CD4-positive, alpha-beta T cell treated with Interleukin-2 at 100 ng/mL for 4 hours (primary cell): ENCODE data around the gene BORCS6.
A peak's percentile ranks its signal among the peaks of the same experiment; 100 is the strongest.

ENCODE experiments used
- DNase-seq: peaks from one replicate; pipeline ENCODE4 v3.0.0-alpha.2; 2020; ENCODE audit warnings: low spot score

Gene BORCS6

DNA sequence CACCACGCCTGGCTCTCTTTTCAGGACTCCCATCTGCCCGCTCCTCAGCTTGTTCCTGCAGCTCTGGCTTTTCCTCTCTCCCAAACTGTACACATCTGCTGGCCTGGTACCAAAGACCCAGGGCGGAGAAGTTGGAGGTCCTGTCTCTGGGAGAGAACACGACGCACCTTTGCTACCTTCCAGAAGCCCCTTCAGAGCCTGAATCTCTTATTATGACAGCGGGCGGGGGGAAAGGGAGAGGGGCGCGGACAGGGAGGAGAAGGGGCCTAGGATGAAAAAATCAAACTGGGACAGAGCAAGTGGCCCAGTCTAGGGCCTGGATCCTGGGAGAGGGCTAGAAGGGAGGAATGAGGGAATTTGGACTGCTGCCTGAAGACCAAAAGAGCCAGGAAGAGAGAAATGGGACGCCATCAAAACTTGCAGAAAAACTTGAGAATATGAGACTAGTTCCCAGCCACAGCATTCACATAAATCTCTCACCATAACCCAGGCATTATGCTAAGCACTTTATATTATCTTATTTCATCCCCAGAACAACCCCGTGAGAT is 35.3 kb downstream of the BORCS6 start:
- no peak for DNase-seq

- DNase-seq = peak; percentile 80
Measured at GRCh38 chr17:8153957-8154607, 35.9 kb downstream of the BORCS6 start.

- no peak for DNase-seq
Measured at GRCh38 chr17:8153525-8153956, 36.4 kb downstream of the BORCS6 start.

- DNase-seq = no peak
Measured at GRCh38 chr17:8153031-8153451, 36.9 kb downstream of the BORCS6 start.

- peak; percentile 90 for DNase-seq
Measured at GRCh38 chr17:8152112-8152775, 37.7 kb downstream of the BORCS6 start, which contains the start of gene PER1. Gene PER1, minus strand, starts transcription at chr17:8152404. Its CDS starts 1,698 bp downstream, at chr17:8150706.

DNA sequence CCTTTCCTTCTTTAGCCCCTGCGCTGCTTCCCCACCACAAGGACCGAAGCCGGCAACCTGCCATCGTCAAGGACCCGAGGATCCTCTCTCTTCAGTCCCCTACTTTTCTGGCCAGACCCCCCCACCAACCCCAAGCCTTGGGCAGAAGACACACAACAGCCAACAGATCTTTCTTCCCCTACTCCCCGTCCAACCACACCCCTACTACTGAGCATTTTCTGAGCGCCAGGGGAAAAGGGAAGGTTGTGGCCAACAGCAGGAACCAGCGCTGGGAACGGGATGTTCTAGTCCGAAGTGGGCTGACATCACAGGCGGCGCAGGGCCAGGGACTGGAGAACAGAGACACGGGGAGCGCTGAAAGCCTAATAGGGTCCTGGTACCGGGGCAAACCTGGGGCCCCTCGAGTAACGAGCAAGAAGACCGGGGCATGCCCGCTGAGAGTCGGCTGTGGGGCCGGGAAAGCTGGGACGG is 38.3 kb downstream of the BORCS6 start:
- DNase-seq = no peak

- peak; percentile 86 for DNase-seq
Measured at GRCh38 chr17:8151120-8151640, 38.8 kb downstream of the BORCS6 start.

DNA sequence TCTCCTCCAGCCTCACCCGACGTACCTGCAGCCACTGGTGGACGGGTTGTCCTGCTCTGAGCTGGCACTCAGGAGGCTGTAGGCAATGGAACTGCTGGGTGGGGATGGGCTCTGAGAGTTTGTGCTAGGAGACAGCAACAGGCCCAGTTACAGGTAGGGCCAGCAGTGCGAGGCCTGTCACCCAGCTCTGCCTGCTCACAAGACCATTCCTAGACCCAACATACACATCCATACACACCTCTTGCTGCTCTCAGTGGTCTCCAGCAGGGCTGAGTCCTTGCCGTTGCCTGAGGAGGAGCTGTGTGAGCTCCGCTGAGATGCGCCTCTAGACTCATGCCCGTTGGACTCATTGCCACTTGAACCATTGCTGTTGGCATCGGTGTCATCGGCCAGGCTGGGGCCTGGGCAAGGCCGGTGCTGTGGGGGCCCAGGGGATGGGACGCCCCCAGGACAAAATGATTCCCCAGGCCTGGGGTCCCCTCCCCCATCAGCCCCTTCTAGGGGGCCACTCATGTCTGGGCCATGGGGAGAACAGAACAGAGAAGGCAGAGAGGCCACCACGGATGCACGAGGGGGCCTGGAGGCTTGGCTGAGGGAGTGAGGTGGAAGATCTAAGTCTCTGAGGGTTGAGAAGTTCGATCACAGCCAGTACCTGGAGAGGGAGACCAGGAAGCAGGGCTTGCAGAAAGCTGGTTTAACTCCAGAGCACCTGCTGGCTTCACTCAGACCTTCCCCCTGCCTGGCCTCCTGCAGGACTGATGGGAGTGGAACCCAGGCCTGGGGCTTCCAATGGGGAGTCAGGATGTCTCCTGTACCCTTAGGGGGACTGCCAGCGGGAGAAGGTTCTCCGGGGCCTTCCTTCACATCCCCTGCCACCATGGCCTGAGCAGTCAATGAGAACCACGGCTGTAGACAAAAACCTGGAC is 39.5 kb downstream of the BORCS6 start:
- DNase-seq = no peak

- DNase-seq = no peak
Measured at GRCh38 chr17:8149419-8150193, 40.4 kb downstream of the BORCS6 start.

DNA sequence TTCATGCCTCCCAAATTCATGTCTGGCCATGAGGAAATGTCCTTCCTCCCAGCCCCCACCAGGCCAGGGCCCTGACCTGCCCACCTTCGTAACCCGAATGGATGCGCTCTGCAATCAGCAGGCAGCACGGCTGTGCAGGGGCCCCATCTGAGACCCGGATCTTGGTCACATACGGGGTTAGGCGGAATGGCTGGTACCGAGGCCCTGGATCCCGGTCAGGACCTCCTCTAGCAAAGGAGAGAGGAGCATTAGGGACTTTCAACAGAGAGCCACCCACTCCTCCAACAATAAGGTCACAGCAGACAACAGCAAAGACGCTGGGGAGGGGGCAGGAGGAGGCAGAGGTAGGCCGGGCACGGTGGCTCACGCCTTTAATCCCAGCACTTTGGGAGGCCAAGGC is 41.4 kb downstream of the BORCS6 start:
- no peak for DNase-seq

DNA sequence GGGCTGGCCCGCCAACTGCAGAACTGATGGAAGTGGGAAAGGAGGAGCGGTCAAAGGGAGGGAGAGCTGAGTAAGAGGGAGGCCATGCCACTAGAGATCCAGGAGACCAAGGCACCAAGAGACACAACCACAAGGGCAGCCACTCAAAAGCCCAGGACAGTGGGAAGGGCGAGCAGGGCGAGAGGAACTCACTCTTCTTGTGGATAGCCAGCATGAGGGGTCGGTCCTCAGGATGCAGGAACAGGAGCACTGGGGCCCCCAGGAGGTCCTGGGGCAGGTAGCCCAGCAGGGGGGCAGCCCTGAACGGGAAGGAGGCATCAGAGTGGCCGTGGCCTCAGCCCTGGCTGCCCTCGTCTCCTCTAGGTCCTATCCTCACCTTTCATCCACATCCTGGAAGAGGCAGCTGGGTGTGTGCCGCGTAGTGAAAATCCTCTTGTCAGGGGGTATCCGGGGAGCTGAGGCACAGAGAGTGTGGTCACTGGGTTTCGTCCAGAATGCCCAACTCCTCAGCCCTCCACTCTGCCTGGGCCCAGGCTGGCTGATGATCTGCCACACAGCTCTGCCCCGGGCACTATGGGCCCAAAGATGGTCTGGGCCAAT is 42.1 kb downstream of the BORCS6 start:
- DNase-seq = no peak

DNA sequence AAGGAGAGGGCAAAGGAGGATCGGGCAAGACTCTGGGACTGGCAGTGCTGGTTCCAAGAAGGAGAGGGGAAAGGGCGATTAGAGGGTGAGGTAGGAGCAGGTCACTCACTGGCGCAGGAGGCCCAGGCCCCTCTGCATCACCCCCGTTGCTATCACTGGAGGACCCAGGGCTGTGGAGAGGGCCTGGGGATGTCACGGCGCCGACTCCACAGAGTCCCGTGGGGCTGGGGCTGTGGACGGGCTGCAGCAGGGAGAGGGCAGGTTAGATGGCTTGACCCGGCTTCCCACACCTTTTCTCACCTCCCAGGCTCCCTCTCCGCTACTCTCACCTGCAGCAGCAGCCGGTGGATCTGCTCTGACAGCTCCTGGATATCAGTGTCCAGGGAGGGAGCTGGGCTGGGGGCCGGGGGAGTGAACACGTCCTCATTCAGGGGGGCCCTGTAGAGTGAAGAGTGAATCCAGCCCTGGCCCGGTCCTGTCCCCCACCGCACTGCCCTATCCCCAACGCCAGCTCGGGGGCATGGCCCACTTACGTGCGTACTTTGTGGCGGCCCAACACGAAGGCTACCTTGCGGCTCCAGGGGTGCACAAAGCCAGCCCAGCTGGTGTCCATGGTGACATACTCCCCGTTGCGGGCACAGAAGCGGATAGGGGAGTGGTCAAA is 42.7 kb downstream of the BORCS6 start:
- no peak for DNase-seq

DNA sequence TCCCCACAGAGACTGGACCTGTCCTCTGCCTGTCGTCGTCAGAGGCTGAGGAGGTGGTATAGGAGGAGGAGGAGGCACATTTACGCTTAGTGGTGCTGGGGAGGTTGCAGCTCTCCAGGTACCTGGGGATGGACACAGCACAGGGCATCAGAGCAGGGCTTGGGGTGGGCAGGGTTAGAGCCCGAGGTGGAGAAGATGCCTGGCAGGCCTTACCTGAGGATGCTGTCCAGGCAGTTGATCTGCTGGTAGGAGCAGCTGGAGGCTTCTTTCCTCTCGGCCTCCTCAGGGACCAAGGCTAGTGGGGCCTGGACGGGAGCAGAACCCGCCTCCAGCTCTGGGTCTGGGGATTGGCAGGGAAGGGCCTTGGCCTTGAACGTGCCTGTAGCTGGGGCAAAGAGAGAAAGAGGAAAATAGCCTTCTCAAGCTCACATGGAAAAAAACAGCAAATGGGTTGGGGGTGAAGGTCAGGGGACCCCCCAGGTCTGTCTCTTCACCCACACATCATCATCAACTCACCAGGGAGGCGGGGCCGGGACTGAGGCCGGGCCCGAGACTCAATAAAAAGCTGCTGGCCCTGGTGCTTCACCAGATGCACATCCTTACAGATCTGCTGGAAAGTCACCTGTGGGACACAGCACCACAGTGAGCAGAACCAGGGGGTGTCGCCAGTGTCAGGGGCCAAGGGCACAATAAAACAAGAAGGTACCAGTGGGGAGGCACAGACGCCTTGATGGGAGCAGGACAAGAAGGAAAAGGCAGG is 43.4 kb downstream of the BORCS6 start:
- no peak for DNase-seq

DNA sequence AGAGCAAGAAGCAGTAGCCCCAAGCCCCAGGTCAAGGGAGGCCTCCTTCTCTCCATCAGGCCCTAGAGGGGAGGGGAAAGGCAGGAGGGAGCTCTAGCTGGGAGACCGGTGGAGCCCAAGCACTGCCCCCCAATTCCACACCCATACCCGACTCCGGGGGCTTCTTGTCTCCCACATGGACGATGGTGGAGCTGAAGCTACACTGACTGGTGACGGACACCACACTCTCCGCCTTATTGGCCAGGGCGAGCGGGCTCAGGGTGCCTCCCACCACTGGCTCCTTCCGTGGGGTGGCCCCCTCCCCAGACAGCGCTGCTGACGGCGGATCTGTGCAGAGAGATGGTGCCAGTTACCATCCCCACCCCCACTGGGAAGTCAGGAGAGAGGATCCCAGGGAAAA is 44.2 kb downstream of the BORCS6 start:
- no peak for DNase-seq

DNA sequence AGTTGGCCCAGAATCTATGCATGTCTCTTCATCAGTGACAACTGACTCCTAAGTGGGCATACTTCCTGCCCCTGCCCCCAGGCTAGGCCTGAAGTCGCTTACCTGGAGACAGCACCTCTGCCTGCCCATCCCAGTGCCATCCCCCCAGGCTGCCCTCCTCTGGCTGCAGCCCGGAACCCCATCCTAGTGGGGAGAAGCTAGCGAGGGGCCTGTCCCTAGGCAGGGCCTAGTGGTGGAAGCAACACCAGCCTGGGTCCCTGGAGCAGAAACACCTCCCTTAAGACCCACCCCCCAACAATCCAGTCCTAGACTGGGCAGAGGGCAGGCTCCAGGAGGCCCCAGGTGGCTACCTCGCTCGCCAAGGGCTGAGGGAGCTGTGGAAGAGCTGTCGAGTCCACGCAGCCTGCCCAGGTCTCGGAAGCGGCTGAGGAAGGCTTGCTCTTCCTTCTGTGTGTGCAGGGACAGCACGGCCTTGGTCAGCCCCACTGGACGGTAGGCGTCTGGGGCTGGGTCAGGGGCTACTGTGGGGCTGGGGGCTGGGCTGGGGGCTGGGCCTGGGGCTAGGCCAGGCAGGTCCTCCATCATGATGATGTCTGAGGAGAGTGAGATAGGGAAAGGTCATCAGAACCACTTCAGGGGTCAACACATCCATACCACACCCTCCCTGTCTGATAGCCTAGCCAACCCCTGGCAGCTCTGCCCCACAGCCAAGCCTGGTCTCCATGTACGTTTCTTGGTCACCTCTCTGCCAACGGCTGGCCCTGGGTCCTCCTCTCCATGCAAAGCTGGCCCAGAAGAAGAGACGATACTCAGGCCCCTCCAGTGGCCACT is 45.4 kb downstream of the BORCS6 start:
- no peak for DNase-seq

DNA sequence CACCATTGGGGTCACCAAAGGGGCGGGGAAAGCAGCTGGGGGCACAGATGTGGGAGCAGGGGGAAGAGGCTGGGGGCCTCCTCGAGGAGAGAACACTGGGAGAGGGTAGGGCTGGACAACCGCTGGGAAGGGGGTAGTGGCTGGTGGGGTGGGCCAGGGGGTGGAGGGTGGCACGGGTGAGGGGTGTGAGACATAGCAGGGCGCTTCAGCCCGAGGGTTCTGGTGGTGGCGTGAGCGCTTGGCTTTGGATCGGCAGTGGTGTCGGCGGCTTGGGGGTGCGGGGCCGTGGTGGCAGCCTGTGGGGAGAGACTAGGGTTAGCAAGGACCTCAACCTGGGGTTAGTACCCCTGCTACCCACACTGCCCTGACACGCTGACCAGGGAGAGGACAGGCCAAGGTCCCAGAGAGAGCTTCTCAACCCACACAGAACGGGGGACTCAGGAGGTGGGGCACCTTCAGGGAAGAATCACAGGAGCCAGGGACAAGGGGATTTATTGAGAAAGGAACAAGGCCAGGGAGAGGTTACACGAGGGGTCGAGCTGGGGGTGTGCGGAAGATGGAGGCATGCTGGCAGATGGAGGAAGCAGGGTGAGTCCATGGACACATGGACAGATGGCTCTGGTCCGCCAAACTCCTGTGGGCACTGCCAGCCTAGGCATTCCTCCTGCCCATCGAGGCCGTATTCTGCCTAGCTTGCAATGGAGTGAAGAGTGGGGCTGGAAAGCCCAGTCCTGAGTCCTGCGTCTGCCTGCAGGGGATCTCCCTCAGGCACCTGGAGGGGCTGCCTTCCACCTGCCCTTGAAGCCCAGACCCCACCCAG is 46.2 kb downstream of the BORCS6 start:
- DNase-seq = no peak

DNA sequence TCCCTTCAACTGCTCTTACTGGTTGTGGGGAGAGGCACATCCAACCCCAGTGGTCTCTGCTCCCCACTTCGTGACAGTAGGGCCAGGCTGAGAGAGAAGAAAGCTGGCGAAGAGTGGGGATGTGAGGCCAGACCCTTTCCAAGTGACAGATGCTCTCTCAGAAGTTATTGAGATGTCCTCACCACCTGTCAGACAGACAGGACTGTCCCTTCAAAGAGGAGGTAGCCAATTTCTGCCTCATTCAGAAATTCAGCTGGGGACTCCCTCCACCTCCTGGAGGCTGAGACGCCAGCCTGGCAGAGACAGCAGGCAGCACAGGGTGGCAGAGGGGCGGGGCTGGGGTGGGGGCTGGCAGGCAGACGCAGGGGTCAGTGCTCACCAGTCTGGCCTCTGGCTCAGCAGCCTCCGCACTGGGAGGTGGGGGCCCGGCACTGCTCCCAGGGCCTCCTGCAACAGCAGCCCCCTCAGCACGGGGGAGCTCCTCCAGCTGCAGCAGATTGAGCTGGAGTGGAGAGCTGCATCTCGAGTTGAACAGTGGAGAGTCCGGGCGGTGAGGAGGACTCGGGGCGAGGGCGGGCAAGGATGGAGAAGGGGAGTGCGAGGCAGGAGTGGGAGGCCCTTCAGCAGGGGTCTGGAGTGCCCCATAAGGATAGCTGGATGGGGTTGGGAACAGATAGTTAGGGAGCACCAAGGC is 46.9 kb downstream of the BORCS6 start:
- DNase-seq = no peak
